ENCODE measurements around the gene ABHD8. TPM values are rescaled to one million over a fixed set of nuclear protein-coding genes. Genes with fewer than 3 reads are reported as not detected.

The ABHD8 gene
- total RNA-seq, 1 experiment from 2014 or later, result 5.2 TPM

- DNase-seq (ENCODE audit: low read depth, low spot score), result no peak
- H3K4me2 ChIP-seq (ENCODE audit: low read length), result peak overlapping the region; percentile 99; the same call in 1 of the 2 replicates
- POLR2A ChIA-PET, result no interaction called here
- RAD21 ChIA-PET (ENCODE audit: low non-redundant PET in 1 of 2, low total read pairs in 2 of 2, uncharacterized antibody in 2 of 2, unreplicated experiment in 2 of 2), result no interaction called here
- no peak overlapping the region for H3K4me3 ChIP-seq (replicated peaks in 1 of 2; ENCODE audit: low read depth in 1 of 2, low read length in 2 of 2)
- intact Hi-C loops (cut with micrococcal nuclease), result no loop called here
- H2AFZ ChIP-seq (ENCODE audit: low read depth, low read length, poor library complexity, severe bottlenecking), result no peak overlapping the region
- no peaks in the 10 kb centered on the region for H3K9me3 ChIP-seq (ENCODE audit: control insufficient read depth in 1 of 2, insufficient read depth in 1 of 2, low read depth in 1 of 2, low read length in 2 of 2)
- TF ChIP-seq POLR2A (IDR thresholded peaks at IDR 0.05; ENCODE audit: borderline replicate concordance, extremely low read depth, insufficient read depth, insufficient read length) (no peak), EZH2 (IDR thresholded peaks at IDR 0.05) (no peak), JUND (IDR thresholded peaks at IDR 0.05) (no peak), ATF3 (IDR thresholded peaks at IDR 0.05) (no peak)
- peaks cover 0 to 4% of the 10 kb centered on the region in 2 experiments; a peak in 1 of 4 replicates for H3K36me3 ChIP-seq (ENCODE audit: control insufficient read depth in 1 of 2, insufficient read depth in 2 of 2, low read length in 2 of 2)
- no peaks in the 10 kb centered on the region for H3K9me2 ChIP-seq (ENCODE audit: insufficient read depth)
- BruUV-seq (replicated peaks), result no TSS peak
- no peak for ATAC-seq
- H3K27ac ChIP-seq (ENCODE audit: low read depth, low read length), result peak overlapping the region; percentile 12; the same call in 1 of the 2 replicates
- H3K4me1 ChIP-seq (ENCODE audit: control insufficient read depth in 1 of 2, insufficient read depth in 2 of 2, low read length in 2 of 2), result peaks cover 29 to 49% of the 10 kb centered on the region in 2 experiments
- H4K20me1 ChIP-seq (ENCODE audit: insufficient read depth), result no peaks in the 10 kb centered on the region
- CTCF ChIA-PET, result no interaction called here
- H3K27me3 ChIP-seq (ENCODE audit: insufficient read depth, low read length), result no peaks in the 10 kb centered on the region
- H3K9ac ChIP-seq (ENCODE audit: low read length), result no peak overlapping the region
- H3K79me2 ChIP-seq (ENCODE audit: insufficient read depth, low read length), result peaks cover 47% of the 10 kb centered on the region
Observed at GRCh38 chr19:17242431-17243208, 60.6 kb downstream of the ABHD8 start.

Other genes with a start within 250 kb of the ABHD8 start
- gene HAUS8, start 228.0 kb downstream of the ABHD8 start, total RNA-seq (2021; ENCODE audit: unreplicated experiment), result 23.6 TPM
- 74.6 TPM for gene MYO9B, start 227.6 kb downstream of the ABHD8 start, total RNA-seq (2021; ENCODE audit: unreplicated experiment)
- gene USE1, start 88.1 kb downstream of the ABHD8 start, total RNA-seq (2021; ENCODE audit: unreplicated experiment), result 27.5 TPM
- gene OCEL1, start 77.2 kb downstream of the ABHD8 start, total RNA-seq (2021; ENCODE audit: unreplicated experiment), result 39.8 TPM
- 88.0 TPM for gene NR2F6, start 57.5 kb downstream of the ABHD8 start, total RNA-seq (2021; ENCODE audit: unreplicated experiment)
- 0.15 TPM for gene USHBP1, start 38.7 kb downstream of the ABHD8 start, total RNA-seq (2021; ENCODE audit: unreplicated experiment)
- 93.3 TPM for gene BABAM1, start 36.0 kb downstream of the ABHD8 start, total RNA-seq (2021; ENCODE audit: unreplicated experiment)
- gene ANKLE1, start 21.5 kb downstream of the ABHD8 start, total RNA-seq (2021; ENCODE audit: unreplicated experiment), result 14.8 TPM
- 114 TPM for gene MRPL34, start 2.4 kb upstream of the ABHD8 start, total RNA-seq (2021; ENCODE audit: unreplicated experiment)
- 68.6 TPM for gene DDA1, start 6.1 kb upstream of the ABHD8 start, total RNA-seq (2021; ENCODE audit: unreplicated experiment)
- 22.9 TPM for gene ANO8, start 31.4 kb upstream of the ABHD8 start, total RNA-seq (2021; ENCODE audit: unreplicated experiment)
- 73.0 TPM for gene GTPBP3, start 34.1 kb upstream of the ABHD8 start, total RNA-seq (2021; ENCODE audit: unreplicated experiment)
- 0.47 TPM for gene PLVAP, start 73.9 kb upstream of the ABHD8 start, total RNA-seq (2021; ENCODE audit: unreplicated experiment)
- gene CCDC194, start 90.8 kb upstream of the ABHD8 start, total RNA-seq (2021; ENCODE audit: unreplicated experiment), result not detected
- gene BST2, start 102.2 kb upstream of the ABHD8 start, total RNA-seq (2021; ENCODE audit: unreplicated experiment), result 5.4 TPM
- 91.7 TPM for gene MVB12A, start 116.6 kb upstream of the ABHD8 start, total RNA-seq (2021; ENCODE audit: unreplicated experiment)
- gene TMEM221, start 145.2 kb upstream of the ABHD8 start, total RNA-seq (2021; ENCODE audit: unreplicated experiment), result 3.4 TPM
- not detected for gene NXNL1, start 157.5 kb upstream of the ABHD8 start, total RNA-seq (2021; ENCODE audit: unreplicated experiment)
- gene SLC27A1, start 167.1 kb upstream of the ABHD8 start, total RNA-seq (2021; ENCODE audit: unreplicated experiment), result 22.5 TPM
- gene PGLS, start 208.2 kb upstream of the ABHD8 start, total RNA-seq (2021; ENCODE audit: unreplicated experiment), result 68.5 TPM

All from HCT116 (cell line).